K562 (cell line): ENCODE measurements around the gene SEC61A1. TPM values are rescaled to one million over a fixed set of nuclear protein-coding genes. Genes with fewer than 3 reads are reported as not detected.

Source experiments
- ATF4 ChIP-seq: fragments of 450-650 bp; formaldehyde crosslinking; IDR thresholded peaks from 2 replicates; pipeline ENCODE4 v1.4.0; 2022; ENCODE audit warnings: mild to moderate bottlenecking, moderate library complexity
- BCOR ChIP-seq: fragments of 450-650 bp; IDR thresholded peaks from 2 replicates; pipeline ENCODE4 v1.6.1; 2016
- CSDE1 ChIP-seq, 2 experiments: fragments of 450-650 bp; IDR thresholded peaks; 2 replicates each; pipeline ENCODE4 v1.6.1; 2016; ENCODE audit warnings: mild to moderate bottlenecking in 1 of 2
- CTCF ChIP-seq, 3 experiments: IDR thresholded peaks in 2 of 3; conservative IDR thresholded peaks in 1 of 3; 2 replicates each; pipeline ENCODE4 v1.5.1; 2011 to 2012; ENCODE audit warnings: low read length in 3 of 3, mild to moderate bottlenecking in 3 of 3, control low read depth in 2 of 3, improper control_type of control experiment in 1 of 3, inconsistent platforms in 1 of 3, low read depth in 1 of 3, mixed read lengths in 1 of 3, moderate library complexity in 1 of 3; ENCODE audit not compliant: insufficient read depth in 2 of 3
- FOS ChIP-seq: IDR thresholded peaks from 3 replicates; pipeline ENCODE4 v1.6.1; 2011; ENCODE audit not compliant: insufficient read length; ENCODE audit errors: extremely low read depth
- HES1 ChIP-seq: fragments of 450-650 bp; IDR thresholded peaks from 2 replicates; pipeline ENCODE4 v1.6.1; 2016; ENCODE audit warnings: low read depth, mild to moderate bottlenecking, moderate library complexity
- HMGN3 ChIP-seq: IDR thresholded peaks from 2 replicates; pipeline ENCODE4 v1.6.1; 2011; ENCODE audit warnings: borderline replicate concordance, low read depth, mild to moderate bottlenecking, mixed read lengths, low read length; ENCODE audit not compliant: insufficient read length; ENCODE audit errors: extremely low read depth
- IRF2 ChIP-seq: sonication (generic); formaldehyde crosslinking; IDR thresholded peaks from 2 replicates; pipeline ENCODE4 v1.8.1; 2022; ENCODE audit warnings: mild to moderate bottlenecking, missing genetic modification reagents
- L3MBTL2 ChIP-seq: fragments of 450-650 bp; IDR thresholded peaks from 2 replicates; pipeline ENCODE4 v1.6.1; 2016; ENCODE audit warnings: mild to moderate bottlenecking, moderate library complexity
- MITF ChIP-seq: IDR thresholded peaks from 2 replicates; pipeline ENCODE4 v1.6.1; 2014; ENCODE audit warnings: antibody characterized with exemption
- MNT ChIP-seq, 2 experiments: fragments of 450-650 bp; conservative IDR thresholded peaks; 2 replicates each; pipeline ENCODE4 v1.6.1; 2017; ENCODE audit warnings: mild to moderate bottlenecking in 2 of 2, moderate library complexity in 2 of 2
- NEUROD1 ChIP-seq: fragments of 150-350 bp; IDR thresholded peaks from 2 replicates; pipeline ENCODE4 v1.6.1; 2014; ENCODE audit warnings: borderline replicate concordance, low read length, low read depth; ENCODE audit not compliant: partially characterized antibody
- NFXL1 ChIP-seq: fragments of 450-650 bp; formaldehyde crosslinking; IDR thresholded peaks from 2 replicates; pipeline ENCODE4 v1.4.0; 2021; ENCODE audit warnings: mild to moderate bottlenecking
- PURB ChIP-seq: sonication (generic); formaldehyde crosslinking; IDR thresholded peaks from 2 replicates; pipeline ENCODE4 v1.9.0; 2021; ENCODE audit warnings: low read depth, mild to moderate bottlenecking, missing genetic modification reagents
- SMAD1 ChIP-seq: fragments of 150-350 bp; IDR thresholded peaks from 2 replicates; pipeline ENCODE4 v1.6.1; 2014; ENCODE audit warnings: low read length, low read depth; ENCODE audit not compliant: partially characterized antibody
- SRSF3 ChIP-seq: fragments of 200-400 bp; formaldehyde crosslinking; IDR thresholded peaks from 2 replicates; pipeline ENCODE4 v1.6.1; 2016; ENCODE audit warnings: mild to moderate bottlenecking, low read length, moderate library complexity; ENCODE audit not compliant: insufficient read depth
- STAT5A ChIP-seq: IDR thresholded peaks from 2 replicates; pipeline ENCODE4 v1.6.1; 2012; ENCODE audit warnings: low read length, inconsistent platforms, borderline replicate concordance
- STAT5B ChIP-seq: fragments of 250-450 bp; sonication (Bioruptor Pico); IDR thresholded peaks from 2 replicates; pipeline ENCODE4 v1.8.0; 2021; ENCODE audit warnings: mild to moderate bottlenecking, inconsistent platforms
- ZBTB17 ChIP-seq: fragments of 450-650 bp; formaldehyde crosslinking; IDR thresholded peaks from 2 replicates; pipeline ENCODE4 v1.4.0; 2020; ENCODE audit warnings: mild to moderate bottlenecking
- ZNF445 ChIP-seq: fragments of 250-450 bp; sonication (Bioruptor Pico); IDR thresholded peaks from 2 replicates; pipeline ENCODE4 v1.4.0; 2020; ENCODE audit warnings: low read depth, mild to moderate bottlenecking, moderate library complexity
- ZNF76 ChIP-seq: fragments of 250-450 bp; sonication (Bioruptor Pico); IDR thresholded peaks from 2 replicates; pipeline ENCODE4 v1.4.0; 2020; ENCODE audit warnings: mild to moderate bottlenecking, moderate library complexity, borderline replicate concordance
- ZNF780A ChIP-seq: fragments of 250-450 bp; sonication (Bioruptor Pico); IDR thresholded peaks from 2 replicates; pipeline ENCODE4 v1.5.0; 2021; ENCODE audit warnings: mild to moderate bottlenecking
- ZNF79 ChIP-seq: fragments of 250-450 bp; sonication (Bioruptor Pico); IDR thresholded peaks from 2 replicates; pipeline ENCODE4 v1.4.0; 2020; ENCODE audit warnings: low read depth, mild to moderate bottlenecking, moderate library complexity
- polyA plus RNA-seq, 8 experiments: library from polyadenylated mRNA; depleted of rRNA in 4 of 8; stranded (reverse) in 5 of 8; unstranded in 3 of 8; fragments of >200 nt; fragmentation: Nextera tagmentation in 2 of 8; fragmentation: Illumina TruSeq in 1 of 8; extraction: Ambion mirVana in 2 of 8; extraction: Trizol in 1 of 8; gene quantifications; 2 replicates each; pipeline versions ENCODE4 v1.2.1 to v1.2.3, GENCODE V29; 2011 to 2014; ENCODE audit warnings: inconsistent platforms in 1 of 8, missing spikeins in 1 of 8
- total RNA-seq, 7 experiments: library from RNA; depleted of rRNA in 6 of 7; stranded (reverse); fragments of >200 nt in 6 of 7; fragmentation: Illumina TruSeq in 2 of 7; extraction: Trizol in 2 of 7; gene quantifications; 2 replicates each; pipeline versions ENCODE4 v1.2.1 to v1.2.3, GENCODE V29; 2011 to 2021; ENCODE audit warnings: low replicate concordance in 1 of 7

The SEC61A1 gene
- total and polyA plus RNA-seq, 9 of the 15 experiments (the other 6 are each of a cell fraction or from before 2014, with no cell fraction given) = 1.9 to 140 (median 79.1) TPM

GRCh38 chr3:128076483-128077201 is 24.4 kb downstream of the SEC61A1 start (continued):
- TF ChIP-seq ZNF79 (CRISPR knock-in tag) (no peak), NEUROD1 (no peak), STAT5B (no peak), MNT (conservative IDR thresholded peaks at IDR 0.05) (peak; percentile 30 to 85; a peak in 3 of 4 replicates), STAT5A (no peak; the same call in 1 of the 2 replicates), ATF4 (CRISPR knock-in tag) (no peak), NFXL1 (CRISPR knock-in tag) (no peak), HES1 (no peak), HMGN3 (peak; percentile 100), BCOR (0 out of 2 replicates have a peak, but pooled peaks have one; percentile 25), L3MBTL2 (peak; percentile 79), ZNF76 (no peak), MITF (0 out of 2 replicates have a peak, but pooled peaks have one; percentile 14), ZNF445 (CRISPR knock-in tag) (no peak), SMAD1 (no peak), IRF2 (CRISPR knock-in tag) (no peak), CSDE1 (IDR thresholded peaks at IDR 0.05) (no peak), ZBTB17 (CRISPR knock-in tag) (no peak), FOS (no peak), SRSF3 (no peak), CTCF (IDR thresholded peaks at IDR 0.05 in 2 of 3, conservative IDR thresholded peaks at IDR 0.05 in 1 of 3; ENCODE audit: insufficient read depth in 2 of 3, low read depth in 1 of 3, low read length in 3 of 3) (no peak), PURB (CRISPR knock-in tag) (no peak), ZNF780A (no peak)
